Measurements from ENCODE around the gene CD55.
A peak's percentile ranks its signal among the peaks of the same experiment; 100 is the strongest.

CD55 gene

DNA sequence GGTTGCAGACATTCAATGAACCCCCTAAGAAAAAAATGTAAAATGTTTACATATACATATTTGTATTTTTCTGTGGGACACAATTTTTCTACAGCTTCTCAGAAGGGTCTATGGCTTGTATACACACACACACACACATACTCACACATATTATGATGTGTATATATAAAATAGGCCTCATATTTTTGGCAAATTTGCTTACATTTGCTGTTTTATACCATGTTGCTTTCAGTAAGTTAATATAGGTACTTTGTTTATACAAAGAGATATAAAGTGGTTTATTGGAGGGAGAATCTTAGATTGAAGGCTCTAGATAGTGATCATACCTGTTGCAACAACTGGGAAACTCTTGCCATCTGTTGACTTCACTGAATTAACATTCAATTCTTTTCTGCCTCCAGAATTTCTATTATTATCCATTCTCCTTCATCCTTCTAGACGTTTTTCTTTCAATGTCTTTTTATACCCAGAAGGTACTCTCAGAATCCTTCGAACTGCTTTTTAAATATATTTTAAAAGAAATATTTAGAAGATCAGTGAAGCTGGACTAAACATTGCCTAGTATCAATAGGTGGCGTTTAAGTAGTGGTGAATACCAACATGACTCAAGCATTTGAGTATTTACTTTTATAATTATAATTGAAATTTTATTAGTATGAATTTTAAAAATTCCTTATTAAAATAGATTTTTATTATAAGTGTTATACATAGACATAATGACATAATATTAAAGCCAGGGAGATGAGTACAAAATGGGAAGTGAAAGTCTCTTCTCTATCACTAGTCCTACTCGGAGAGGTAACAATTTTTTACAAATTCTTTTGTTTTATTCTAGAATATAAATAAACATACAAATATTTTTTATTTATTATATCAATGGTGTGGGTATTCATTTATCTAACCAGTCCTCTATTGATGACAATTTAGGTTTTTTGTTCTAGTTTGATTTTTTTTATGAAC lies 10.2 kb downstream of the CD55 start:
- DNase-seq, result no peak

DNA sequence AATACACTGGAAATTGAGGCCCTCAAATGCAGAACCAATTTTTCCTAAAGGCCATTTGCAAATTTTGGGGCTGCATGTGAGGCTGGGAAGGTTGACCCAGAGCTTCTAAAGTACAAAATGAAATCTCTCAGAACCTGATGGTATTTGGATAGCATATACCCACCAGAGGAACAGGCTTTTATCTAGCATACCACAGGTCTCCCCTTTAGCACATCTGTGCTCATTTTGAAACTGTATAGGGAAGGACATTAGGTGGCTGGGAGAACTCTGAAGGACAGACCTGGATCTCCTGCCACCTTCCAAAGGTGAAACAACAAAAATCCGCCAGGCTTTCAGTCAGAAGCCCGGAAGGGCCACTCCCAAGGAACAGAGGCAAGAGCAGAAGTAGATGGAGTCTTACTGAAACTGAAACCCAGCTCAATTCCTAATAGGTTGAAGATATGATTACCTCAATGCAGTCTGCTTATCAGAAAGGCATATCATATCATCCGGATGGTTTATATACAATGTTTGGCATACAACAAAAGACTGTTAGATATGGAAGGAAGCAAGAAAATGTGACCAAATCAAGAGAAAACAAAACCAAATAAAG lies 11.6 kb downstream of the CD55 start:
- no peak for DNase-seq

DNA sequence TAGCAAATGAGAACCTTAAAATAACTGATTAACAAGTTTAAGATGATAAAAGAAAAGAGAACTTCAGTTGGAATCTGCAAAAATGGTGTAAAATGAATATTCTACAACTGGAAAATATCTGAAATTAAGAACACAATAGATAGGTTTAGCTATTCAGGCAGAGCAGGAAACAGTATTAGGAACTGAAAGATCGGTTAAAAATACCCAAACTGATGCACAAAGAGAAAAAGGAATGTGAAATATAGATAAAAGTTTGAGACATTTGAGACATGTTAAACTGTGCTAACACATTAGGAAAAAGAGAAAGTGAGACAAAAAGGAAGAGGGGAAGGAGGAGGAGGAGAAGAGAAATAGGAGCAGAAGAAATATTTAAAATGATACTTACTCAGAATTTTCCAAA lies 12.1 kb downstream of the CD55 start:
- DNase-seq, result no peak

DNA sequence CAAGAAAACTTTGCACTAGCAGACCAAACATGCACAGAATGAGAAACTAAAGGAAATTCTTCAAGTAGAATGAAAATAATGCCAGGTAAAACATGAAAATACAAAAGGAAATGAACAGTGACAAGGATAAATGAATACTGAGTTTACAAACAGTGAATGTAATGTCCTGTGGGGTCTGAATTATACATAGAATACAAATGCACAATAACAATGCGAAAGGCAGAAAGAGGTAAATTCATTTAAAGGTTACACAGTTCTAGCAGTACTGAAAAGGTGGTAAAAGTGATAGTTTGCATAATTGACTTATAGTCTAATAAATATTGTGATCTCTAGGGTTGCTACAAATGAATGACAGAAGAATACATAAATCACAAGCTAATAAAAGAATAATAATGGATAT lies 12.9 kb downstream of the CD55 start:
- DNase-seq, result no peak

DNA sequence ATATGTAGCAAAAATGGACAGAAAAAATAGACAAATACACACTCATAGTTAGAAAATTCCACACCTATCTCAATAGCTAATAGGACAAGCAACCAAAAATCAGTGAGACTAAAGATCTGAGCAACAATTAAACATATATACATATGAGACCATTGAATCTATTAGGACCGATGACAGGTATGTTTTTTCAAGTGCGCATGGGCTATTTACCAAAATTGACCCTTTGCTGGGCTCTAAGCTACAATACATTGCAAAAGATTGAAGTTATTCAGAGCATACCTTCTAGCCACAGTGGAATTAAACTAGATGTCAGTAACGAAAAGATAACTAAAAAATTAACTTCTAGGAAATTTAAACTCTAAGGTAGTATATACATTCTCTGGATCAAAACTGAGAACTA lies 13.7 kb downstream of the CD55 start:
- DNase-seq, result no peak

DNA sequence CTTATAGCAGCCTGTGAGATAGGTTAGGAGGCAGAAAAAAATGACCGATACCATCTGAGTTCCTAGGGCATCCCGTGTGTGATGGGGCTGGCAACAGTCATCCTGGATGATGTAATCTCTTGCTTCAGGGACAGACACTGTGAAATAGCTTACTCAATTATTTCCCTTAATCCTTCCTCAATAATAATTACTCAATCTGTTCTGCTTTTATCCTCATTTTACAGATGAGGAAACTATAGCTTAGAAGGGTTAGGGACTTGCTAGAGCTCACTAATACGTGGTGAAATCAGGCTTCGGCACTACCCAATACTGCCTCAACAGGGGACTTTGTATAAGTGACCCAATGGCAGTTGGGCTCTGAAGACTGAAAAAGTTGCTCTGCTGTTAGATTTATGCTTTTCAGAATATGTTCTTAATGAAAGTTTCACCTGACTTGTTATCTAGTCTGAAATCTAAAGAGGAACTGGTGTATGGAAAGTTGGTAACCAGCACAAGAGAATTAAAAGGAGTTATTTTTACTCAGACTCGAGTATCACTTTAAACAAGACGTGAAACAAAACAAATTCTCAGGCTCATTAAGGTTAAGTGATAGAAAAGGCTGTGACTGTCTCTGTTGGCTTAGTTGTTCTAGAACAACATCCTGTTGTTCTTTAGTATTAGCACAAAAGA lies 14.4 kb downstream of the CD55 start:
- DNase-seq, result peak; percentile 36

DNA sequence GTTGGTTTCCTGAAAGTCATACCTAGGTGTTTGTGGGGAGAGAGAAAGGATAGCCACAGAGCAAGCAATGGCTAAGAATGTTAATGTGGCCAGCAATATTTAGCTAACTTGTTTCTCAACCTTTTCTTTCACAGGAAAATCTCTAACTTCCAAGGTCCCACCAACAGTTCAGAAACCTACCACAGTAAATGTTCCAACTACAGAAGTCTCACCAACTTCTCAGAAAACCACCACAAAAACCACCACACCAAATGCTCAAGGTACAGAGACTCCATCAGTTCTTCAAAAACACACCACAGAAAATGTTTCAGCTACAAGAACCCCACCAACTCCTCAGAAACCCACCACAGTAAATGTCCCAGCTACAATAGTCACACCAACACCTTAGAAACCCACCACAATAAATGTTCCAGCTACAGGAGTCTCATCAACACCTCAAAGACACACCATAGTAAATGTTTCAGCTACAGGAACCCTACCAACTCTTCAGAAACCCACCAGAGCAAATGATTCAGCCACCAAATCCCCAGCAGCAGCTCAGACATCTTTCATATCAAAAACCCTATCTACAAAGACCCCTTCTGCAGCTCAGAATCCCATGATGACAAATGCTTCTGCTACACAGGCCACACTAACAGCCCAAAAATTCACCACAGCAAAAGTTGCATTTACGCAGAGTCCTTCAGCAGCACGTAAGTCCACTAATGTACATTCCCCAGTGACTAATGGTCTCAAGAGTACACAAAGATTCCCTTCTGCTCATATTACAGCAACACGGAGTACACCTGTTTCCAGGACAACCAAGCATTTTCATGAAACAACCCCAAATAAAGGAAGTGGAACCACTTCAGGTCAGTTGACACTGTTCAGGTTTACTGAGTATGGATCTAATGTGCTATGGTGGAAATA lies 15.3 kb downstream of the CD55 start:
- peak; percentile 26 for DNase-seq

DNA sequence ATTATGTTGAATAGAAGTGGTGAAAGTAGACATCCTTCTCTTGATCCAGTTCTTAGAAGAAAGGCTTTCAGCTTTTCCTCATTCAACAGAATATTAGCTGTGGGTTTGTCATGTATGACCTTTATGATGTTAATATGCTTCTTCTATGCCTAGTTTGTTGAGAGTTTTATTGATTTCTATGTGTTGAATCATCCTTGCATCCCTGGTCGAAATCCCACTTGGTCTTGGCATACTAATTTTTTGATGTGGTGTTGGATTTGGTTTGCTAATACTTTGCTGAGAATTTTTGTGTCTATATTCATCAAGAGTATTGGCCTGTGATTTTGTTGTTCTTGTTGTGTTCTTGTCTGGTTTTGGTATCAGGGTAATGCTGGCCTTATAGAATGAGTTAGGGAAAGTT lies 20.9 kb downstream of the CD55 start:
- no peak for DNase-seq

DNA sequence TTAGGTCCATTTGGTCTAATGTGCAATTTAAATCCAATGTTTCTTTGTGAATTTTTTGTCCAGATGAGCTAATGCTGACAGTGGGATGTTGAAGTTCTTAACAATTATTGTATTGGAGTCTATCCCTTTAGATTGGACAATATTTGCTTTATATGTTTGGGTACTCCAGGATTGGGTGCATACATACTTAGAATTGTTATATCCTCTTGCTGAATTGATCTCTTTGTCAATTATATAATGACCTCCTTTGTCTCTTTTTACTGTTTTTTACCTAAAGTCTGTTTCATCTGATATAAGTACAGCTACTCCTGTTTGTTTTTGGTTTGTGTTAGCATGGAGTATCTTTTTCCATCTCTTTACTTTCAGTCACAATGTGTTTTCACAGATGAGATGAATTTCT lies 22.2 kb downstream of the CD55 start:
- DNase-seq, result no peak

DNA sequence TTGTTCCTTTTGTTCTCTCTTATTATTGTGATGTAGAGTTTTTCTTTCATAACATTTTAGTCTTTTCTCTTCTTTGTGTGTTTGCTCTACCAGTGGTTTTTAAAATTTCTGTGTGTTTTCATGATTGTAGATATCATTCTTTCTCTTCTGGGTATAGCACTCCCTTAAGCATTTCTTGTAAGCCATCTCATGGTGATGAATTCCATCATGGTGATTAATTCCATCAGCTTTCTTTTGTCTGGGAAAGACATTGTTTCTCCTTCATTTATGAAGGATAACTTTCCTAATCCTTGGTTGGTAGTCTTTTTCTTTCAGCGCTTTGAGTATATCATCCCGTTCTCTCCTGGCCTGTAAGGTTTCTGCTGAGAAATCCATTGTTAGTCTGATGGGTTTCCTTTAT lies 22.7 kb downstream of the CD55 start:
- DNase-seq, result no peak

DNA sequence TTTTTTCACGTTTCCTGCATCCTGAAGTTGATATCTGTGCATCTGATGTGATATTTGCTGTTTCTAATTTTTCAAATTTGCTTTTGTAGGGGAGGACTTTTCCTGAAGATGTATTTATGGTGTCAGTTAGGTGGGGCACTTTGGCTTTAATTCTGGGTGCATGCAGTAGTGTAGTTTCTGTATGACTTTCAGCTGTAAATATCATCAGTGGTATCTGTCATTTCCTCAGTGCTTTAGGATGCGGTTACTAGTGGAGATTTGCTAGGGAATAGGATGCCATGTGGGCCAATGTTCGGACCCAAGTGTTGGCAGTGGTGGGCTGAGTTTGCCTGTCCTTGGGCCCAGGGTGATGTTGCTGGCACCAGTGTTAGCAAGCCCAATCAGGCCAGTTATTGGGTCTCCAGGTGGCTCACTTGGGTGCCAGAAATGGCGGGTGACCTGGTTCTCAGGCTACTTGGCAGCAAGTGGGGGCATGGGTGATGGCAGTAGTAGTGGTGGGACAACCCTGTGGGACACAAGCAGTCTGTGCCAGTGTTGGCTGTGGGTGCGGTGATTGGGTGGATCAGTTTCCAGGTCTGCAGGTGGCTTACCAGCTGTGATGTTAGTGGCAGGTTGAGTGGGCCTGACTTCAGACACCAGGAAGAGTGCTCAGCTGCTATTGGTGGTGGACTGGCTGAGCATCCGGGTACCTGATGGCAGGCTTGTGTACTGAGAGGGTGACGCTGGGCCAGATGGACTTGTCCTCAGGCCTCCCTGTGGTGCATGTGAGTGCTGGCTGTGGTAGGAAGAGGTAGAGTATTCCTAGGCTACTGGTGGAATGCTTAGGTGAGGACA lies 24.4 kb downstream of the CD55 start:
- DNase-seq, result no peak

DNA sequence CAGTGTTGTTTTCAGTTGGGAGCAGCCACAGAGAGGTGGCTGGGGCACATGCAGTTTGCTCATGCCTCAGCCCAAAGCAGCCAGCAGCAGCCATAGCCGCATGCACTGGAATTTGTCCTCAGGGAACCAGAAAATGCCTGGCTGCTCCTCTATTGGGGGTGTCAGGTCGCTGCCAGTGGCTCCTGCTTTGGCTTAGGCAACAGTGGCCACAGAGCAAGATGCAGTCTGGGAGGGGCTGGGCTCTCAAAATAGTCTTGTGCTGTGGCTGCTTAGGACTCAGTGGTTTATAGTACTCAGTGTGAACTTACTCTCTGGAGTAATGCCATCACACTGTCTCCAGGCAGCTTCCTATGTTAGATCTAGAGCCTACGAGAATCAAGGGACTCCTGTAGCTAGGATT lies 25.0 kb downstream of the CD55 start:
- no peak for DNase-seq

DNA sequence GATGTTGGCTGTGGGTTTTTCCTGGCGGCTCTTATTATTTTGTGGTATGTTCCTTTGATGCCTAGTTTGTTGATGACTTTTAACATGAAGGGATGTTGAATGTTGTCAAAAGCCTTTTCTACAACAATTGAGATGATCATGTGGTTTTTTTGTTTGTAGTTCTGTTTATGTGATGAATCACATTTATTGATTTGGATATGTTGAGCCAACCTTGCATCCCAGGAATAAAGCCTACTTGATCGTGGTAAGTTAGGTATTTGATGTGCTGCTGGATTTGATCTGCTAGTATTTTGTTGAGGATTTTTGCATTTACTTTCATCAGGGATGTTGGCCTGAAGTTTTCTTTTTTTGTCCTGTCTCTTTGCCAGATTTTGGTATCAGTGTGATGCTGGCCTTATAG lies 28.5 kb downstream of the CD55 start:
- no peak for DNase-seq

DNA sequence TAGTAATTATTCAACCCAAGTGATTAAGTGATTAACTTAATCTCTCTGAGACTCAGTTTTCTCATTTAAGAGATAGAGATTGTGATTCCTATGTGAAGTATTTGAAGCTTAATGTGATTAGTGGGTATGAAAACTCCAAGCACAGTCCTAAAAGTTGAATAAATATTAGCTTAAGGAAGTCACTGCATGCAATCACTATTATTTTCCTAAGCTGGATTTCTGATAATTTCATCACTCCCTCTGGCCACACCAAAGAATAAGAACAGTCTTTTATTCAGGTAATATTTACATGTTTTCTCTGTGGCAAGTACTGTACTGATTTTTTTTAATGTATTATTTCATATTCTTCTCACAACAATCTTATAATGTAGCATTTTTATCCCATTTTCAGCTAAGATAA lies 31.1 kb downstream of the CD55 start:
- DNase-seq, result no peak

DNA sequence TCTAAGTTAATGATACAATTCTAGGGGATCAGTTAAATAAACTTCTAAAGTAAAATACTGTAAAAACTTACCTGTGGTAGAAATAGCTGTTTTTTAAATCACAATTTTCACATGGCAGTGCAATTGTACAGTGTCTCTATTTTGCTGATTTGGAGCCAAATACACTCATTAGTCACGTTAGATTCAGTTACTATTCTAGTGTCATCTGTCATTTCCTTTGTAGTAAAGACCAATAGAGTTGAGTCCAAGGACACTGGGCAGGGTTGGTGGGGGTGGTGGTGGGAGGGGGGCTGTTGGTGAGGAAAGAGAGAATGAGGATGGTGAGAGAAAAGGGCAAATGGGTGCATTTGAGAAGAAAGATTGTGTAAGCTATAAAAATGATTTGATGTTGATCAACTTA lies 33.6 kb downstream of the CD55 start:
- DNase-seq, result no peak

DNA sequence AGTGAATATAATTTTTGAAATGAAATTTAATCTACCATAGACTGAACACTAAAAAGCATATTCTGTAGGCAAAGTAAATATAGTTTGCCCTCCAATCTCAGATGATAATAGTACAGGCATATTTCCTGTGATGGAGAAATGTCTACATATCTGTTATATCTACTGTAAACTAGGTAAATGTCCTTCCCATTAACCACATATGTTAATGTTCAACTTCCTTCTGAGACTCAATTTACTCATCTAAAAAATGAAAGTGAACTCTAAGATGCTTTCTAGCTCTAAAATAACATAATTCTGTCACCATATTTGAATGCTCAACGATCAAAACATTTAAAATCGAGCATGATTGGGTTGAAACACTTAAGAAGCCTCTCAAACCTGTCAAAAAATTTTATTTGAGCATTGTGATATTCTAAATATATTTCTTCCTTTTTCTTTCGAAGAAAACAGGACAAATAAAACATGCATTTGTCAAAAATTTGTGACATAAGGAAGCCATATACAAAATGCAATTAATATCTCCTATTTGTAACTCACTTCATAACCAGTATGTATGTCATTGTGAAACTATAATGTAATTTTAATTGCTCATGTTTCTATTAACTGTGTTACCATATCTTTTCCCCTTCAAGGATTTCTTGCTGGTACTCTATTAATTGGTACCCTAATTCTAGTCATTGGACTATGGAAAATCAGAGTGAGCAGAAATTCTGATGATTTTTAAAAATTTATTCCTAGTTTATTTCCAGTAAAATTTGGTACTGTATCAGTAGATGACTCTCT lies 34.2 kb downstream of the CD55 start:
- DNase-seq, result no peak

DNA sequence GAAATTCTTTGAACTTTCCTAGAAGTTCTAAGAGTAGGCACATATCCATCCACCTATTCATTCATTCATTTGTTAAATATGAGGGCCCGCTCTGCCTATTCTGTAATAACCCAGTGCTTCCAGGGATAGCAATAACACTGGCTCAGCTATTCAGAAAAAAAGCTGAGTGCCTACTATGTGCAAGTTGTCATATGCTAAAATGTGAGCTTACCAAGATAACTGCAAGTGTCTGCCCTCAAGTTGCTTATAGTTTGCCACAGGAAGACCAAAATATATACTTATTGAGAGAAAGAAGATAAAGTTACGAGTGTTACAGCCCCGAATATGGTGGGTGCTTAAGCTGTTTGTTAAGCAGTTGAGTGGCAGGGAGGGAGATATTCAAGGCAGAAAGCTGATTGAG lies 39.6 kb downstream of the CD55 start:
- DNase-seq, result no peak

DNA sequence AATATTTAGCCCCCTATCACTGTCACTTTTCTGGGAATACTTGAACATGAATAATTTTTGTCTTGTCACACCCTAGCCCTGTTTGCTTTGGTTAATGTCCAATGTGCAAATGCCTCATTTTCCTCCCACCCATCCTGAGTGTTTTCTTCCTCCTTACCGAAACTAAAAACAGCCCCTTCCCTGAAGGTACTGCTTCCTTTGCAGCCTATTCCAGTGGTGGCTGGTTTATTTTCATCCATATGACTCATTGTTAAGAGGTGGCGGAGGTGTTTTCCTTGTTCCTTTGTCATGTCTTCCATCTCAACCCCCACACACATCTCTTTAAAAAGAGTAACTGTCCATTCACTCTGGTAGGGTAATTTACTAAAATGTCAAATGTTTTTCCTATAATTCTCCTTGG lies 40.4 kb downstream of the CD55 start:
- no peak for DNase-seq

DNA sequence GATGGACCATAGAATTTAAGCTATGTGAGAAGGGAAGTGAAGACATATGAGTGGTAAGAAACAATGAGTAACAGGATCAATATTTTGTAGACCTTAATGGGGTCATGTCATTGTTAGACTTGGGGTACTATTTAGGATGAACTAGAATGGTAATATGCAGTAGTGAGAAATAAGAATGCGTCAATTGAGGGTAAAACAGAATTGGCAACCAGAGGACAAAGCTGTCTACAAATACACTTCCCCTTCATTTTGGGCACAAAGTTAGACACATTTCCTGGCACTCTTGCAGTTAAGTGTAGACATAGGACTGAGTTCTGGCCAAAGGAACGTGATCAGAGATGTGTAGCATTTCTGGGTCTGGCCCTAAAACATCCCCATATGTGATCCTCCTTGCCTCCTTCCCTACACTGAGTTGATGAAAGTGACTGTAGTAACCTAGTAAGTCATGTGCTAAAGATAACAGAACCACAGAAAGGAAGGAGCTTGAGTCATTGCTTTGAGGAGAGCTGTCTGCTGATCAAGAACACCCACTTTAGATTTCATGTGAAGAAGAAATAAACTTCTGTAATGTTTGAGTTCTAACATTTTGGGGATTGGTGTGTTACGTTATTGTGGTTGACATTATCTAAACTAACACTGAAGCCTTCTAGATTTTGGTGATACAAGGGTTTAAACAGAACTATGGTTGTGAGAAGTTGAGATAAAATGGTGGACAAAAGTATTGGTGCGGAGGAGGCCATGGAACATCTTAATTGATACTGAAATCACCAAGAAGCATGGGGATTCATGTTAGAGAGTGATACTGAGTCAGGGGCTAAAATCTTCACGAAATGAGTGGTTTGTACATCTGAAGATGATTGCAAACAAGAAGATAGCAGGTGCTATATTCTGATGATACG lies 41.7 kb downstream of the CD55 start:
- peak; percentile 97 for DNase-seq

DNA sequence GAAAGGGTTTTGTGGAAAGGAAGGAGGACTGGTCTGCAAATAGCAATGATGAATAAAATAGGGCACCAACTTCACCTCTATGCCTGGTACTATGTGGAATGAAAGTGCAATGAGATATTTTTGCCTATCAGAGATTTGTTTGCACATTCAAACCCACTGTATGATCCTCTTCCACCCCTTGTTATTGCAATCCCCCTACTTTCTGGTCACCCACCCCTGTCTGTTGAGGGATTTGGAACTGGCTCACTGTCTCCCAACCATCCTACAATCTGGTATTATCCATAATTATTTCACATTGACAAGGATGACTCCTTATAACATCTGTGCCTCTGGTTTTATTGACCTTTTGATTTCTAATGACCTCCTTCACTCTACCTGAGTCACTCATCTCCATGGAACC lies 42.4 kb downstream of the CD55 start:
- no peak for DNase-seq
